OCI-LY1 (cell line): ENCODE results near the gene VHLL.

Source experiments
- EZH2 ChIP-seq: fragments of 200-600 bp; sonication (generic), shearing (Covaris generic); IDR thresholded peaks from 2 replicates; pipeline ENCODE4 v1.8.0; 2017; ENCODE audit warnings: borderline replicate concordance, mixed run types, mild to moderate bottlenecking, antibody characterized with exemption, low read length, moderate library complexity, mixed read lengths
- TF ChIP-seq, protein P1 (sequence below): fragments of 200-600 bp; sonication (generic), shearing (Covaris generic); IDR thresholded peaks from 2 replicates; pipeline ENCODE4 v1.5.1; 2017; ENCODE audit warnings: mild to moderate bottlenecking, antibody characterized with exemption, low read length, moderate library complexity, mixed read lengths

DNA sequence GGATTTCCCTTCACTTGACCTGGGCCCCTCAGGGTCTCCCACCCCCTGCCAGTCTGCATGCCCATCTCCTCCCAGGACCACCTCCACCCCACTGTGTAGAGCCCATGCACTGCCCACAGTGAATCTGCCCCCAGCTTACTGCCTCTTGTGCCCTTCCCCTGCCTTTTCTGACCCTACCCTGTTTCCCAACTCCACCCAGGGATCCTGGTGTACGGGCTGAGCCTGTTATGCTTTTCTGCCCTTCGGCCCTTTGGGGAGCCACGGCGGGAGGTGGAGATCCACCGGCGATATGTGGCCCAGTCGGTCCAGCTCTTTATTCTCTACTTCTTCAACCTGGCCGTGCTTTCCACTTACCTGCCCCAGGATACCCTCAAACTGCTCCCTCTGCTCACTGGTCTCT is 13.0 kb downstream of the VHLL start:
- TF ChIP-seq, protein P1, sequence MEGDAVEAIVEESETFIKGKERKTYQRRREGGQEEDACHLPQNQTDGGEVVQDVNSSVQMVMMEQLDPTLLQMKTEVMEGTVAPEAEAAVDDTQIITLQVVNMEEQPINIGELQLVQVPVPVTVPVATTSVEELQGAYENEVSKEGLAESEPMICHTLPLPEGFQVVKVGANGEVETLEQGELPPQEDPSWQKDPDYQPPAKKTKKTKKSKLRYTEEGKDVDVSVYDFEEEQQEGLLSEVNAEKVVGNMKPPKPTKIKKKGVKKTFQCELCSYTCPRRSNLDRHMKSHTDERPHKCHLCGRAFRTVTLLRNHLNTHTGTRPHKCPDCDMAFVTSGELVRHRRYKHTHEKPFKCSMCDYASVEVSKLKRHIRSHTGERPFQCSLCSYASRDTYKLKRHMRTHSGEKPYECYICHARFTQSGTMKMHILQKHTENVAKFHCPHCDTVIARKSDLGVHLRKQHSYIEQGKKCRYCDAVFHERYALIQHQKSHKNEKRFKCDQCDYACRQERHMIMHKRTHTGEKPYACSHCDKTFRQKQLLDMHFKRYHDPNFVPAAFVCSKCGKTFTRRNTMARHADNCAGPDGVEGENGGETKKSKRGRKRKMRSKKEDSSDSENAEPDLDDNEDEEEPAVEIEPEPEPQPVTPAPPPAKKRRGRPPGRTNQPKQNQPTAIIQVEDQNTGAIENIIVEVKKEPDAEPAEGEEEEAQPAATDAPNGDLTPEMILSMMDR, result no peak
- TF ChIP-seq EZH2, result no peak
